ENCODE measurements around the gene NUP210. TPM values are rescaled to one million over a fixed set of nuclear protein-coding genes. Genes with fewer than 3 reads are reported as not detected.

The NUP210 gene
- total RNA-seq, 2 donors from 2014 or later, result 2.2 to 2.5 TPM

DNA sequence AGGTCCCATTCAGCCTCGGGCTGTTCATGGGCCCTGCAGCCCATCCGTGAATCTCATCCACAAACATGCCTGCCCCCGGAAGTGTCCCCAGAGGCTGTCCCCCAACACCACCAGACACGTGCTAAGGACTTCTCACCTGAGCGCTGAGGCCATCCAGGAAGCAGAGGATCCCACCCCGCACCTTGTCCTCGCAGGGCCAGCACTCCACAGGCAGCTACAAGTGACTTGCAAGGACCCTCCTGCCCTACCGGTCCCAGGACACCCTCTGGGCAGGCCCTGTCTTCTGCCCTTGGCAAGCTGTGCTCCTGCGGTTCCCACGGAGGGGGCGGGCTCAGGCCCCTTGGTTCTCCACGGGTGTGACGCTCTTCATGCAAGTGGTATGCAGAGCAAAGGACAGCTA lies 146.0 kb downstream of the NUP210 start:
- DNase-seq (ENCODE audit: low spot score), result peak; percentile 58
- intact Hi-C loops (cut with DNase I), result no loop called here

DNA sequence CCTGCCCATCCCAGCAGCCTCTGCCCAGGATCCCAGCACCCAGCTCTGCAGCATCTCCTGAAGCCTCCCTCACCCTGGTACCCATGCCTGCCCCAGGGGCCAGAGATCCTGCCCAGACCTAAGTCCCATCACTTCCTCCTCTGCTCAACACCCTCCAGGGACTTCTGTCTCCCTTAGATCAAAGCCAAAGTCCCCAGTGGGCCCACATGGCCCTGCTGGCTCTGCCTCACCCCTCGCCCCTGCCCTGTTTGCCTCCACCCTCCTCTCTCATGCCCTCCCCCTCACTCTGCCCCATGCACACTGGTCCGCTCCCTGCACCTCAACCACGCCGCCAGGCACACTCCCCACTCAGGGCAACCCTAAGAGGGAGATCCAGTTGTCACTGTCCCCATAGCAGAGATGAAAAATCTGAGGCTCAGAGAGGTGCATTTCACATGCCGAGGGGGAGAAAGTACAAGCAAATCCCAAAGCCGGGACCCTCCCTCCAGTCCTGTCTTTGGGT lies 146.5 kb downstream of the NUP210 start:
- DNase-seq (ENCODE audit: low spot score), result peak; percentile 58
- intact Hi-C loops (cut with DNase I), result no loop called here

DNA sequence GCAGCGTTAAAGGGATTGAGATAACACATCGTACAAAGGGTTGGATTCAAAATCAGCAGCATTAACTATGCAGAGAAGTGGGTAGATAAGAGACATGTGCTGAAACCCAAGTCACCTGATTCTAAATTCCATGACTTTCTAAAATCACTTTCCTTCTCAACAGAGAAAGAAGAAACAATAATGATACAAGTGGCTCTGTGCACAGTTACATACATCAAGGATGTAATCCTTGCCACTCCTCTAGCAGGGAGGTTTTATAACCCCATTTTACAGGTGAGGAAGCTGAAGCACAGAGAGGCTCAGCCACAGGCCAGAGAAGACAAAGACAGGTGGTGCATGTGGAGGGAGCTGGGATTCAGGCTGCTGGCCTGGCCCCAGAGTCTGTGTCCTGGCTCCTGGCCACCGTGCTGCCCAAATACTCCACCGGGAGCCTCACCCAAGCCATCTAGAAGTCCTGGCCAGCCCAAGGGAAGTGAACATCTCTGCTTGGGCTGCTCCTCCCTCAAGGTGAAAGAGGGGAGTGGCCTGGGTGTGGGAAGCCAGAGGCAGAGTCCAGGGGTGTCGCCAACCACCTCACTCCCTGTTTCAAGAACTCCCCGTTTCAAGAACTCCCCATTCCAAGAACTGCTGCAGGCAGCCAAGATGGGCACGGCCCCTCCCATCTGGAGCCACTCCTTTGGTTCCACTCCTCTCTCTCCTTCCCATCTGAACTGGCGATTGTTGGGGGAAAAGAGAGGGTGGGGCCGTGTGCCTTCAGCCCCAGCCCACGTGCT lies 147.1 kb downstream of the NUP210 start:
- DNase-seq (ENCODE audit: low spot score), result peak; percentile 66
- intact Hi-C loops (cut with DNase I), result no loop called here

DNA sequence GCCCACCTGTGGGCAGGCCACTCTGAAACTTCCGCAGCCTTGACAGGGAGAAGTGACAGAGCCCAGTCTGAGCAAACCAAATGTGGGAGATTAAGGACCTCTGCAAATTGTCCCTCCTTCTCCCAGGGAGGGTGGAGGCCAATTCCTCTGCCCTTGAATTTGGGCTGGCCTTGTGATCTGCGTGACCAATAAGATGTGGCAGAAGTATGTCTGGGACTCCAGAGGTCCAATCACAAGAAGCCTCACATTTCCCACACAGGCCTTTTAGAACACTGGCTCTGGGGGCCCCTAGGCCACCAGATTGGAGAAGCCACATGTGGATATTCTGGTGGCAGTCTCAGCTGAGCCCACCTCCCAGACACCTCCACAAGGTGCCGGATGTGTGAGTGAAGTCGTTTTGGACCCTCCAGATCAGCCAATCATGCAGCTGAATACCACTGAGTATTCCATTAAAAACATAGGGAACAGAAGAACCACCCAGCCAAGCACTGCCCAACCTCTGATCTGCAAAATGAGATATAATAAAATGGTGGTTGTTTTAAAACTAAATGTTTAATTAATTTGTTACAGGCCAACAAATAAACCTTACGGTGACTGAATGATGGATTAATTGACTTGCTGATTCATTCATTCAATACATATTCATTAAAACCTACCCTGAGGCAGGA lies 150.3 kb downstream of the NUP210 start:
- DNase-seq (ENCODE audit: low spot score), result peak; percentile 54
- intact Hi-C loops (cut with DNase I), result no loop called here

DNA sequence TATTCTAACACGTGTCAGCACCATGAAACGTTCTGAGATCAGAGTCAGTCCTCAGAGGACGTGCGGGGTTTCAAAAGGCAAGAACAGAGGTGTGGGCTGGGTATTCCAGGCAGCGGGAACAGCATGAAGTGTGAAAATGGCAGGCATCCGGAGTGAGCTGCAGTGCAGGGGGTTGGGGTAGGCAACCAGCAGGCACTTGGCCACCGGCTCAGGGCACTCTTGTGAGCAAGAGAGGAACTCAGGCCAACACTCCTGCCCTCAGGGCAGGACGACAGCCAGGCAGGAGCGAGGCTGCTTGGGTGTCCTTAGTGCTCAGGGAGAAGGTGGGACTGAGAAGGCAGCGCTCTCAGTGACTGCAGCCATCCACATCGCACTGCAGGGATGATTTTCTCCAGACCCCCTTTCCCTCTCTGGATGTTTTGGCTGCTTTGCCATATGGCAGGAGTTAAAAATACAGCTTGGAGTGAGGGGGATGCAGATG lies 151.1 kb downstream of the NUP210 start:
- DNase-seq (ENCODE audit: low spot score), result peak; percentile 66
- intact Hi-C loops (cut with DNase I), result no loop called here

DNA sequence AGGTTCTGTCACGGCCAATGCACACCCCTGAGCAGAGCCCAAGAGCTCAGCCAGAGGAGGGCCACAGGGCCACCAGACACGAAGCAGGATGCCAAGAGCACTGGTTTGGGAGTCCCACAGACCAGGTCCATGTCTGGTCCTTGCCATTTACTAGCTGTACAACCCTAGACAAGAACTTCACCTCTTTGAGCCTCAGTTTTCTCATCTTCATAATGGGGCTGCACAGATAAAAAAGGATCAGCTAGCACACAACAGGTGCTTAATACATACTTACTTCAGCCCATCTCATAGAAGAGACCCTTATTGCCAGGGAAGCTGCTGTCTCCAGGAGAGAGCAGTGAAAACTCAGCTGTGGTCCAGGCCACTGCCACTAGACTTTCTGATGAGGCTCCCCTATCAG lies 152.0 kb downstream of the NUP210 start:
- peak; percentile 10 for DNase-seq (ENCODE audit: low spot score)
- intact Hi-C loops (cut with DNase I), result no loop called here

DNA sequence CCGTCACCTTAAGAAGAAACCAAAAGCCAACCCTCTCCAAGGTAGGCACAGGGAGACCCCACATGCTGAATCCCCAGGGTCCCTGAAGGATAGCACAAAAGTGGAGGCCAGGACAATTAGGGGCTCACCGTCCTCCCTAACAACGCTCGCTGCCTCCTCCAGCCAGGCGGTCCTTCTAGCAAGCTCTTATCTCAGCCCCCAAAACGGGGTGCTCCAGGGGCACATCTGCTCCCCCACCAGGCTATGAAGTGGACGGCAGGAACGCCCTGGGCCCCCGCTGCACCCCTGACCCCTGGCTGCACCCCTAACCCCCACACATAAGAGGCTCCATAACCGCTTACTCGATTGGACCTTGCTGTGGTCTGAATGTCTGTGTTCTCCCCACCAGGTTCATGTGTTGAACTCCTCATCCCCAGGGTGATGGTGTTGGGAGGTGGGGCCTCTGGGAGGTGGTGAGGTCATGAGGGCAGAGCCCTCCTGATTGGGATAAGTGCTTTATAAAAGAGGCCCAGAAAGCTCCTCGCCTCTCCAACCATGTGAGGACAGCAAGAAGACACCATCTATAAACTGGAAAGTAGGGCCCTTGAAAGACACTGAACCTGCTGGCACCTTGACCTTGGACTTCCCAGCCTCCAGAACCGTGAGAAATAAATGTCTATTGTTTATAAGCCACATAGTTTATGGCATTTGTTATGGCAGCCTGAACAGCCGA lies 153.3 kb downstream of the NUP210 start:
- intact Hi-C loops (cut with DNase I), result no loop called here

More for the DNA sequence above, 153.3 kb downstream of the NUP210 start:
- DNase-seq (ENCODE audit: low spot score), result peak; percentile 60

Other genes starting within 250 kb of the NUP210 start
- gene HDAC11, start 60.0 kb upstream of the NUP210 start, total RNA-seq, result 10 to 100 TPM; 12.9 to 15.3 TPM
- gene FBLN2, start 128.8 kb upstream of the NUP210 start, total RNA-seq, result 100 to 1,000 TPM; 283 to 585 TPM